Uterus (tissue), 2 donors: ENCODE measurements around the gene NKX1-1.

Experiments used
- CTCF ChIP-seq, 4 experiments: fragments of 200-600 bp in 2 of 4; fragments of 450-650 bp in 2 of 4; sonication (generic) in 2 of 4; IDR thresholded peaks; one replicate each; pipeline ENCODE4 v1.5.1; 2016 to 2019; ENCODE audit warnings: antibody characterized with exemption in 4 of 4, mild to moderate bottlenecking in 2 of 4, moderate library complexity in 1 of 4
- POLR2A ChIP-seq, 2 donors: fragments of 450-650 bp; IDR thresholded peaks; one replicate each; pipeline ENCODE4 v1.6.1; 2016; ENCODE audit warnings: antibody characterized with exemption in 2 of 2, mild to moderate bottlenecking in 1 of 2, moderate library complexity in 1 of 2

GRCh38 chr4:1354136-1354982 is 51.9 kb downstream of the NKX1-1 start:
- no peak for TF ChIP-seq CTCF (IDR thresholded peaks at IDR 0.05)
- no peak for TF ChIP-seq POLR2A (IDR thresholded peaks at IDR 0.05)
